Endodermal cell (in vitro differentiated cells): Measurements from ENCODE around the gene LEMD3. TPM values are rescaled to one million over a fixed set of nuclear protein-coding genes. Genes with fewer than 3 reads are reported as not detected.

Source experiments
- DNase-seq: peaks from one replicate; pipeline ENCODE4 v3.0.0-alpha.2; 2017
- H3K27ac ChIP-seq: 2 replicates; pipeline ENCODE4 v1.5.1; 2013; ENCODE audit warnings: mild to moderate bottlenecking, low read depth, low read length, moderate library complexity
- H3K27me3 ChIP-seq: 2 replicates; pipeline ENCODE4 v1.6.1; 2013; ENCODE audit warnings: mild to moderate bottlenecking, low read length, moderate library complexity; ENCODE audit not compliant: insufficient read depth, control insufficient read depth, poor library complexity, severe bottlenecking
- H3K36me3 ChIP-seq: 2 replicates; pipeline ENCODE4 v1.7.0; 2013; ENCODE audit warnings: mild to moderate bottlenecking, low read length, moderate library complexity; ENCODE audit not compliant: control insufficient read depth, insufficient read depth
- H3K4me1 ChIP-seq: one replicate; pipeline ENCODE4 v1.7.0; 2013; ENCODE audit warnings: low read length; ENCODE audit not compliant: control insufficient read depth, insufficient read depth
- H3K4me3 ChIP-seq: 2 replicates; pipeline ENCODE4 v1.5.1; 2013; ENCODE audit warnings: mild to moderate bottlenecking, low read length, moderate library complexity
- H3K9ac ChIP-seq: 2 replicates; pipeline ENCODE4 v1.6.1; 2013; ENCODE audit warnings: mild to moderate bottlenecking, low read length, moderate library complexity; ENCODE audit not compliant: poor library complexity, severe bottlenecking; ENCODE audit errors: extremely low read depth
- H3K9me3 ChIP-seq: 2 replicates; pipeline ENCODE4 v1.6.1; 2013; ENCODE audit warnings: mild to moderate bottlenecking, low read length, moderate library complexity; ENCODE audit not compliant: control insufficient read depth
- H3K27ac Mint-ChIP-seq: 2 replicates; pipeline ENCODE4 v1.8.0; 2020; ENCODE audit warnings: mixed read lengths
- H3K27me3 Mint-ChIP-seq: 2 replicates; pipeline ENCODE4 v1.8.0; 2021; ENCODE audit warnings: mild to moderate bottlenecking, mixed read lengths; ENCODE audit not compliant: insufficient read depth
- H3K36me3 Mint-ChIP-seq: 2 replicates; pipeline ENCODE4 v1.8.0; 2020; ENCODE audit warnings: low read depth, mixed read lengths
- H3K4me1 Mint-ChIP-seq: 2 replicates; pipeline ENCODE4 v1.8.0; 2020; ENCODE audit warnings: mixed read lengths
- H3K4me3 Mint-ChIP-seq: 2 replicates; pipeline ENCODE4 v1.8.0; 2020; ENCODE audit warnings: mild to moderate bottlenecking, moderate library complexity, mixed read lengths
- H3K9me3 Mint-ChIP-seq: 2 replicates; pipeline ENCODE4 v1.8.0; 2020; ENCODE audit warnings: mild to moderate bottlenecking, mixed read lengths
- CTCF ChIP-seq: fragments of 200-600 bp; sonication (generic); conservative IDR thresholded peaks from 2 replicates; pipeline ENCODE4 v1.5.0; 2021; ENCODE audit warnings: antibody characterized with exemption, mild to moderate bottlenecking
- WGBS, 2 experiments: methylation state at CpG; one replicate each; pipeline versions ENCODE4 v1.1.5 to v1.1.7; 2013; ENCODE audit warnings: missing lambda C conversion rate in 2 of 2, mixed read lengths in 1 of 2; ENCODE audit not compliant: insufficient coverage in 1 of 2, insufficient read length in 1 of 2; 5-methylcytosine and 5-hydroxymethylcytosine counted together
- total RNA-seq, 2 donors: library from RNA; stranded (reverse); fragmentation: NEBNext Ultra II Directional in 1 of 2; extraction: Animal tissue kit (Norgen Biotek cat#: 25700) in 1 of 2; gene quantifications; 2 replicates in 1 of 2; 3 replicates in 1 of 2; pipeline ENCODE4 v1.2.1, GENCODE V29; 2021

The LEMD3 gene
- total RNA-seq, 2 donors from 2014 or later: 35.8 to 37.3 TPM

- TF ChIP-seq CTCF: no peak
- H3K27me3 ChIP-seq: no peaks in the 10 kb centered on the region
- no peak overlapping the region for H3K27ac Mint-ChIP-seq
- peaks cover 75% of the 10 kb centered on the region for H3K36me3 Mint-ChIP-seq
- H3K27me3 Mint-ChIP-seq: no peaks in the 10 kb centered on the region
- peaks cover 55% of the 10 kb centered on the region for H3K9me3 Mint-ChIP-seq
- peaks cover 6% of the 10 kb centered on the region for H3K4me1 ChIP-seq
- H3K4me3 ChIP-seq: peak overlapping the region; percentile 9
- 100% methylated on average over 1 of the region's 2 CpGs; no CpG with 5 or more reads in 1 of the 2 experiments for WGBS, 2 experiments
- no peak overlapping the region for H3K9ac ChIP-seq
- no peak overlapping the region for H3K27ac ChIP-seq
- peaks cover 4% of the 10 kb centered on the region for H3K4me1 Mint-ChIP-seq
- peaks cover 60% of the 10 kb centered on the region for H3K9me3 ChIP-seq
- no peak overlapping the region for H3K4me3 Mint-ChIP-seq
- peaks cover 65% of the 10 kb centered on the region for H3K36me3 ChIP-seq
- no peak for DNase-seq
Observed at GRCh38 chr12:65220761-65221160, 51.4 kb downstream of the LEMD3 start.

GRCh38 chr12:65229441-65229840 lies 60.1 kb downstream of the LEMD3 start:
- H3K9ac ChIP-seq: no peak overlapping the region
- Mint-ChIP-seq H3K9me3 (peaks cover 35% of the 10 kb centered on the region), H3K27me3 (no peaks in the 10 kb centered on the region), H3K27ac (no peak overlapping the region), H3K4me3 (no peak overlapping the region), H3K36me3 (peaks cover 52% of the 10 kb centered on the region), H3K4me1 (peaks cover 2% of the 10 kb centered on the region)
- H3K4me1 ChIP-seq: no peaks in the 10 kb centered on the region
- H3K27ac ChIP-seq: no peak overlapping the region
- no peak for DNase-seq
- peaks cover 49% of the 10 kb centered on the region for H3K36me3 ChIP-seq
- peaks cover 29% of the 10 kb centered on the region for H3K9me3 ChIP-seq
- no peak for TF ChIP-seq CTCF
- H3K27me3 ChIP-seq: no peaks in the 10 kb centered on the region
- 78% methylated on average over 1 of the region's 1 CpG; no CpG with 5 or more reads in 1 of the 2 experiments for WGBS, 2 experiments
- H3K4me3 ChIP-seq: peak overlapping the region; percentile 5

- DNase-seq: no peak
- H3K4me1 Mint-ChIP-seq: peaks cover 2% of the 10 kb centered on the region
- no peak overlapping the region for H3K27ac ChIP-seq
- H3K4me1 ChIP-seq: no peaks in the 10 kb centered on the region
- H3K4me3 Mint-ChIP-seq: no peak overlapping the region
- no peaks in the 10 kb centered on the region for H3K27me3 ChIP-seq
- no peak overlapping the region for H3K27ac Mint-ChIP-seq
- WGBS, 2 experiments: 65 to 76% methylated on average over 2 to 3 of the region's 3 CpGs
- peaks cover 20% of the 10 kb centered on the region for H3K9me3 ChIP-seq
- peaks cover 30% of the 10 kb centered on the region for H3K36me3 Mint-ChIP-seq
- no peak overlapping the region for H3K4me3 ChIP-seq
- H3K9ac ChIP-seq: no peak overlapping the region
- TF ChIP-seq CTCF: peak; percentile 72
- H3K9me3 Mint-ChIP-seq: peaks cover 24% of the 10 kb centered on the region
- peaks cover 33% of the 10 kb centered on the region for H3K36me3 ChIP-seq
- H3K27me3 Mint-ChIP-seq: no peaks in the 10 kb centered on the region
Observed at GRCh38 chr12:65232476-65233077, 63.2 kb downstream of the LEMD3 start.
